GM21526 (cell line): ENCODE results near the gene KRTAP10-6.
"Not testable (repeated sequence)": the region's sequence is repeated elsewhere in the genome, so short reads cannot be mapped to it uniquely, and the experiment has no call there.

Source experiments
- ATAC-seq: cut with Tn5 transposase; IDR thresholded peaks from one replicate; pipeline ENCODE4 v1.9.1; 2021; ENCODE audit warnings: moderate library complexity; ENCODE audit not compliant: unreplicated experiment, low FRiP score

KRTAP10-6 gene

DNA sequence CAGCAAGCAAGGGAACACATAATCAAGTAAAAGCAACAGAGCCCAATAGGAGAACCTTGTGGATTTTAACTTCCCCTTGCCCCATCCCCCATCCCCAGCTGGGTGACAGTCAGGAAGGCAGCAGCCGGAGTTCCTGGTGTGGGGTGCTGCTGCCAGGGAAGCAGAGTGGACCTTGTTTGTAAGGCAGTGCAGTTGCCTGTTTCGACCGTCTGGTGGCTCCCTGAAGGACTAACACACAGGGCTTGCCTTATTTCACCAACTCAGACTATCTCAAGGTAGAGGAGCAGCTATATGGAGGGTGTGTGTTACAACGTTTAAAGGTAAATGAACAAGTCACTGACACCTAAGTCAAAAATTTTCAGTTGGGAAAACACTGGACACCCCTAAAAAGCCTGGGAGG, 26.2 kb upstream of the KRTAP10-6 start:
- ATAC-seq = no peak

DNA sequence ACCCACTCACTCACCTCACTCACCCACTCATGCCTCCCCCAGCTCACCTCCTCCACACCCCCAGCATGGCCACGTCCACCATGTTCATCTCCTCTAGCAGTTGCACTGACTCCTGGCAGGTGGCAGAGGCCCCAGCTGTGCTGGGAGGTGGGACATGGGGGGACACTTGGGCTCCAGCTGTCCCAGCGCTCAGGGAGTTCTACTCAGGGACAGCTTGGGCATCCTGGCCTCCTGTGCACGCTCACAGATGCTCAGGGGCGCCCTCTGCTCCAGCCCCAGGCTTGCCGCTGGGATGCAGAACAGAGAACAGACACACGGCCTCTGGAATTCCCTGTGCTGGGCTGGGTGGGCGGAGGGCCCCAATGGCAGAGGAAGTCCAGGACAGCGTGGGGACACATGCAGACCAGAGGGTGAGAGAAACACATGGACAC, 24.8 kb upstream of the KRTAP10-6 start:
- no peak for ATAC-seq

DNA sequence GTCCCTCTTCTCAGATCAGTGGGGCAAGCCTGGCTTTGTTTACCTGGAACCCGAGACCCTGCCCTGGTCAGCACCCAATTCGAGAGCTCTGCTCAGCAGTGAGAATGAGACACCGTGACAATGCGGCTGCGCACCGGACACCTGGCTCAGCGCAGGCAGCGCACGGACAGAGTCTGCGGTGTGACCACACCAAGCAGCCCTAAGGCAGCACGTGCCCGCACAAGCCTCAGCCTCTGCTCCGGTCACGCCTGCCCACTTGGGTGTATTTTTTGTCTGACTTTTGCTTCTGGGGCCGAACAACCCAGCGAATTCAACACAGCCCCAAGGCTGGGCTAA, 24.3 kb upstream of the KRTAP10-6 start:
- ATAC-seq = no peak

DNA sequence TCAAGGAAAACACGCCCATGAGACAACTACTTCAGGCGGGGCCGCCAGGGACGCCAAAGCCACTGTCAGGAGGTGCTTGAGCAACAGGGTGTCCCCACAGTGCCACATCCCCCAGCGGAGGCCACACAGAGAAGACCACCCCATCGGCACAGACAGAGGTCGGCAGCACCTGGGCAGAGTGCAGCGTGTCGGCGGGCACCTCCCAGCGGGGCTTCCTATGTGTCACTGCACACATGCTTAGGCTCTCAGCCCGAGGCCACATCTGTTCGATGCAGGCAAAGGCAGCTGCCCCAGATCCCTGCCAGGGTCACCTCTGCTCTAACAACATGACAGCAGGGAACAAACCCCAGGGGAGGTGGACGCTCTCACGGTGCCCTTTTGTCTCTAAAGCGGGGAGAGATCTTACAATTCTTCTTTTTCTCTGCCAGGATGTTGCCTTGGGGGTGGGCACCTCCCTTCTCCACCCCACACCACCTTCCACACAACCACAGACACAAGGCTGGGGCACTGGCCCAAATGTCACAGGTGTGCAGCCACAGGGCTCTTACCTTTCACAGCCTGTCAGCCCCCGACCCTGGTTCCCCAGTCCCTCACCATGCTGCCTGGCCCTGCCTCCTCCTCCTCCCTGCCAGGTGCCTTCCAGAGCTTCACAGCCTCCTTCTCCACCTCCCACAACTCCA, 23.7 kb upstream of the KRTAP10-6 start:
- ATAC-seq = no peak

DNA sequence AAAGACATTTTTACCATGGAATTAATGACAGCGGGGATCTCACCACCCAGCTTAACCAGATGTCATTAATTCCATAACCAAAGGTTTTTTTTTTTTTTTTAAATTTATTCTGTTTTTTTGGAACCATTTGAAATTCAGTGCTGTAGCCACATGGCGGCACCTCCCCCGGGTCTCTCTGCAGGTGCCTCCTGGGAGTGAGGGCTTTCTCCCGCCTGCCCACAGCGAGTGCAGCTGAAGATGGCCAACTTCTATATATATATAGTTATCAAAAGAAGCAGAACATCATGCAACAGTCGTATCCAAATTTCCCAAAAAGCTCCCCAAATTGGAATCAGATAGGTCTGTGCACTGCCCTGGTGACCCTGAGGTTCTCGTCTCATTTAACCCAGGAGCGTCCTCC, 23.2 kb upstream of the KRTAP10-6 start:
- no peak for ATAC-seq

DNA sequence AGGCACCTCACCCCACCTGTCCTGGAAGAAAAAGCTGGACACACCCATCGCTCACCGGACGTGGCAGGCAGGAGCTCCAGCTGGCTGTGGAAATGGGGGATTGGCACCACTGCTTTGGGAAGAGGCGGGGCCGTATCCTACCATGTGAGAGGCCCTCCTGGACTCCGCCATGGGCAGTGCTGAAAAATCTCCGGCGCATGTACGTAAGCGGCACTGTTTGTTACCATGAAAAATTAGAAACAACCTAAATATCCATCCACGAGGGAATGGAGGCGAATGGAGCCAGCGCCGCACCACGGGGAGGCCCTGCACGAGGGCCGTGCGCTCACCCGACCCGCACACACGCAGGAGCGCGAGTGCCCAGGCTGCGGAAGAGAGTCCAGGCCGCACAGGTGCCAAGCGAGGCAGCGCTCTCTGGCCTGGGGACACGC, 22.7 kb upstream of the KRTAP10-6 start:
- ATAC-seq = no peak

DNA sequence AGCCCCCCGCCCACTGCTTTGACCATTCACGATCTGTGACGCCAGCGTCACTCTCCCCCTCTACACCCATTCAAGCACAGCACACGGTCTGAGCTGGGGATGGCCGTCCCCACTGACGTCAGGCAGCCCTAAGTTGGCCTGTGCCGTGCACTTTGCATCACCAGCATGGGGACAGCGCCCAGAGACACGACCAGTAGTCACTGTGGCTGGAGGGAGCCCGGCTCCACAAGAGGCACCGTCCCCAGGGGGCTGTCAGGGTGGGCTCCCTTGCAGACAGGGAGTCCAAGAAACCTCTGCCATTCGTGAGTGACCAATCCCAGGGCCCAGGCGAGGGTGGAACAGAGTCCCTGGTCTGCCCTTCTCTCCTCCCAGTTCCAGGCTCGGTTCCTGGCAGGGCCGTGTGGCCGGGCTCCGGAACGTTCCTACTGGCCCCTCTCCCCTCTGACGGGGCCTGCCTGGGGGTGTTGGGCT, 21.9 kb upstream of the KRTAP10-6 start:
- no peak for ATAC-seq

DNA sequence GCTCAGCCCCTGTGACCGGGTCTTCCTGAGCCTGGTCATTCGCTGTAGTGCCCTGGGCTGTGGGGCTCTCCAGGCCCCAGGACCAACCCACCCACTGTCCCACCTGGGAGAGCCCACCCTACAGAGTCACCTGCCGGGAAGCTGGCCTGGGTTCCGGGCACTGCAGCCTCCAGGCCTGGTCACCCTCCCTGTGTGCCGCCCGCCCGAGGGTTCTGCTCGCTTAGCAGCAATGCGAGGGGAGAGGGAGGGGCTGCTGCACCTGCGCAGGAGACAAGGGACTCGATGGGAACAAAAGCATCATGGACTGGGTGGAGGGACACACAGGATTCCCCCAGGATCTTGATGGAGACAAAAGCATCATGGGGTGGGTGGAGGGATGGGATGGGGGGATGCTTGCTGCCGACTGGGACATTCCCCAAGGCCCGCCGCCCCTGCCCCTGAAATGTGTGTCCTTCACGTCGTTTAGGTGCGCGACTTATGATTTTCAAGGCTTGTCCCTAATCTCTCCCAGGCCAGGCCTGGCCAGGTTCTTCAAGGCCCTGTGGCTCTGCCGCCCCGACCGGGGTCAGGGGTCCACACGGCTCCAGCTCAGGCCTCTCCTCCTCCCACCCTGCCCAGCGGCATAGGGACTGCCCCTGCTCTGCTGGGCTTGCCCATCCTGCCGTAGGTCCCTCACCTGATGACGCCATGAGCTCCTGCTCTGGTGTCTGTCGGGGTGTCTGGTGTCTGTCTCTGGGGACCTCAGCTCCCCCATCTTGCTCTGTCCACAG, 21.3 kb upstream of the KRTAP10-6 start:
- ATAC-seq = no peak

DNA sequence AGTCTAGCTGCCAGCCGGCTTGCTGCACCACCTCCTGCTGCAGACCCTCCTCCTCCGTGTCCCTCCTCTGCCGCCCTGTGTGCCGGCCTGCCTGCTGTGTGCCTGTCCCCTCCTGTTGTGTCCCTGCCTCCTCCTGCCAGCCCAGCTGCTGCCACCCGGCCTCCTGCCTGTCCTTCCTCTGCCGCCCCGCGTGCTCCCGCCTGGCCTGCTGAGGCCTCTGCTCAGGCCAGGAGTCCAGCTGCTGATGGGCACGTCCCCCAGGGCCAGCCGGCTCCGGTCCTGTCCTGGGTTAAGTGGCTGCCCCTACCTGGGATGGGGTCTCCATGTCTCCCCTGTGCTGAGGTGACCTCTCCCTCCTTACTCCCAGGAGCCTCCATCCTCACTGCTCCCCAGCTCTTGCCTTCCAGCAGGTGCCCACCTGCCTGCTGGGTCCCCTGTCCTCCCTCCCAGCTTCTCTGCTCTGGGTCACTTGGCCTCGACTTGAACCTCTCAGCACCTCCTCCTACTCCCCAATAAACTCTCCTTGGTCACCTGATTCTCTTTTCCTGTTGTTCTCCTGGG, 20.4 kb upstream of the KRTAP10-6 start:
- ATAC-seq = no peak

DNA sequence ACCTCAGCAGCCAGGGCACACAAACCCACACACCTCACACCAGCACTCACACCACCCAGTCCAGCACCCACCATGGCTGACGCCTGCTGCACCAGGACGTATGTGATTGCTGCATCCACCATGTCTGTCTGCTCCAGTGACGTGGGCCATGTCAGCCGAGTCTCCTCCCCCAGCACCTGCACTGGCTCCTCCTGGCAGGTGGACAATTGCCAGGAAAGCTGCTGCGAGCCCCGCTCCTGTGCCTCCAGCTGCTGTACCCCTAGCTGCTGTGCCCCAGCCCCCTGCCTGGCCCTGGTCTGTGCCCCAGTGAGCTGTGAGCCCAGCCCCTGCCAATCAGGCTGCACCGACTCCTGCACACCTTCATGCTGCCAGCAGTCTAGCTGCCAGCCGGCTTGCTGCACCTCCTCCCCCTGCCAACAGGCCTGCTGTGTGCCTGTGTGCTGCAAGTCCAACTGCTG, 19.8 kb upstream of the KRTAP10-6 start, which contains the start of gene KRTAP10-8:
TSS of gene KRTAP10-8 (plus strand) at position 51 of the 458 bp plus-strand sequence. CDS start at position 73, 22 bp downstream.
- no peak for ATAC-seq

DNA sequence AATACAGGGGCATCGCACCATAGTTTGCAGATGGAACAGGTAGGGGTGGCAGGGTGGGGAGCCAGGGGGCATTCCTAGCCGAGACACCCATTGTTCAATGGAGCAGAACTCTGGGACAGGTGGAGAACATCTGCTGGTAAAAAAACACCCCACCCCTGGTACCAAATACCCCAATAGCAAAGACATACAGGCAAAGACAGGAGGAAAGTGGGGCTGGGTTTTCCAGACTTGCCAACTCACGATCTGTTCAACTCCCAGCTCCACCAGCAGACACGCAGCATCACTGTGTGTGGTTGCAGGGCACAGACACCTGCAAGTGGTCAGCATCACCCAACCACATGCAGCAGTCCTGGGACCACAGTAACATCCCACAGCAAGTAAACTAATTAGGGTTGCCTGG, 19.2 kb upstream of the KRTAP10-6 start:
- no peak for ATAC-seq

DNA sequence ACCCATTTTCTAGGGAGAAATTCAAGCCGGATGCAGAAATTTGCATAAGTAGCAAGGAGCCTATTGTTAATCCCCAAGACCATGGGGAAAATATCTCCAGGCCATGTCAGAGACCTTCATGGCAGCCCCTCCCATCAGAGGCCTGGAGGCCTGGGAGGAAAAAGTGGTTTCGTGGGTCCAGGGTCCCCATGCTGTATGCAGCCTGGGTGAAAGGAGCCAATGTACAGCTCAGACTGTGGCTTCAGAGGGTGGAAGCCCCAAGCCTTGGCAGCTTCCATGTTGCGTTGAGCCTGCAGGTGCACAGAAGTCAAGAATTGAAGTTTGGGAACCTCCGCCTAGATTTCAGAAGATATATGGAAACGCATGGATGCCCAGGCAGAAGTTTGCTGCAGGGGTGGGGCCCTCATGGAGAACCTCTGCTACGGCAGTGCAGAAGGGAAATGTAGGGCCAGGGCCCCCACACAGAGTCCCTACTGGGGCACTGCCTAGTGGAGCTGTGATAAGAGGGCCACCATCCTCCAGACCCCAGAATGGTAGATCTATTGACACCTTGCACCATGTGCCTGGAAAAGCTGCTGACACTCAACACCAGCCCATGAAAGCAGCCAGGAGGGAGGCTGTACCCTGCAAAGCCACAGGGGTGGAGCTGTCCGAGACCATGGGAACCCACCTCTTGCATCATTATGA, 18.0 kb upstream of the KRTAP10-6 start:
- not testable (repeated sequence) for ATAC-seq

DNA sequence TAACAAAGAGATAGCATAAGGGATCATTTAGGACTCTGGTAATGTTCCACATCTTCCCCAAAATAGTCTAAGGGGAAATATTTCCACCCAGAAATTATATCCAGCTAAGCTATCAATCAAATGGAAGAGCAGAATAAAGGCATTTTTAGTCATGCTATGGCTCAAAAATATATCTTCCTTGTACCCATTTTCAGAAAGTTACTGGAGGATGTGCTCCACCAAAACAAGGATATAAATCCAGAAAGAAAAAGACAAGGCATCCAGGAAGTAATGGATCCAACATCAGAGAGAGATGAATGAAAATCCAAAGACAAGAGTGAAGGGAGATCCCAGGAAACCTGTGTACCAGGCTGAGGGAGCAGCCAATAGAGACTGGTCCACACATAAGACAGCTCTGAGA, 16.9 kb upstream of the KRTAP10-6 start:
- no peak for ATAC-seq

DNA sequence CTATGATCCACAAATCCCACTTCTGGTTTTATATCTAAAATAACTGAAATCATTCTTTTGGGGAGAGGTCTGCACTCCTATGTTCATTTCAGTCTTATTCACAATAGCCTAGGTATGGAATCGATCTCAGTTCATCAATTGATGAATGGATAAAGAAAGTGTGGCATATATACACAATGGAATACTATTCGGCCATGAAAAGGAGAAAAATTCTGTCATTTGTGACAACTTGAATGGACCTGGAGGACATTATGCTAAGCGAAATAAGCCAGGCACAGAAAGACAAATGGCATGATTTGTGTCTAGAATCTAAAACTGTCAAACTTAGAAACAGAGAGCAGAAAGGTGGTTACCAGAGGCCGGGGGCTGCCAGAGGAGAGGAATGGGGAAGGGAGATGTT, 14.2 kb upstream of the KRTAP10-6 start:
- ATAC-seq = no peak

DNA sequence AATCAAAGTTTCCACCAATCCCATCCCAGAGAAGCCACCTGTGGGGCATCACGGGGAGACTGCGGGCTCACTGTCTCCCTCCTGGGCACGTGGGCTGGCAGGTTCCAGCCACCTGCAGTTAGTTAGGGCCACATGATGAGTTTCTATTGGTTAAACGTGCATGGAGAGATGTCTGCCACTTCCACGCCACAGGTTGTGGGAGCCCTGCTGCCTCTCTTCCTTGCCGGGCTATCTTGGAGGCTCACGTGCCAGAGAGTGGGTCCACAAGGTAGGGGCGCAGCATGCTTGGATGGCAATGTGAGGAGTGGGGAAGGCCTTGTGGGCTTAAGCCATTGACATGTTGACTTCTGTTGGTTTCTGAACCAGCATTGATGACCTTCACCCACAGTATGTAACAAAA, 11.6 kb upstream of the KRTAP10-6 start:
- no peak for ATAC-seq

DNA sequence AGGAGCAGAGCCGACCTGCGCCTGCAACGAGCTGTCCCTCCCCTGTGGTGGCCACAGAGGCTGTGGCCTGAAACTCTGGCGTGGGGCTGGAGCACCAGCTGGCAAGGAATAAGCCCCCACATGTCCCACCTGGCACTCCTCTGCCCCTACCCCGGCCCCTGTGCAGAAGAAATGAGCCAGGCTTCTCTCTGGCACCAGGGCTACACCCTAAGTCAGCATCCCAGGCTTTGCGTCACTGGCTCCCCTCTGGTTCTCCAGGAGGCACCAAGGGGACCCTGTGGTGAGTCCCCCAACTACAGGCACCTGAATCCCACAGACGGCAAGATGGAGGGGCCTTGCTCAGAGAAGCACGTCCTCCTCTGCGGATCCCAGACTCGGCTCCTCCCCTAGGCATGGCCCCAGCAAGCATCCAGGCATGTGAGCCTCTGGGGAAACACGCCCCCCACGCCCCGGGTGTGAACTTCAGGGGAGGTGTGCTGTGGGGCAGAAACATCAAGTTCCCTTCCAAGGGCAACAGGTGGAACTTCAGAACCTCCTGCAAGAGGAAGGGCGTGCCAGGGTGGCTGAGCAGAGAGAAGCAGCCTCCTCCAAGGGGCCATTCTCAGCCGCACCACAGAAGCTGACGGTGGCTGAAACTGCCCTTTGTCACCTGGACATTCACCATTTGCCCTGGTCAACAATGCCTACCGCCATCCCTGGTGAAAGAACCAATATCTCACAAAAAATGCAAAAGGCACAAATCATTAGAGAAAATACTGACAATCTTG, 11.0 kb upstream of the KRTAP10-6 start:
- no peak for ATAC-seq

DNA sequence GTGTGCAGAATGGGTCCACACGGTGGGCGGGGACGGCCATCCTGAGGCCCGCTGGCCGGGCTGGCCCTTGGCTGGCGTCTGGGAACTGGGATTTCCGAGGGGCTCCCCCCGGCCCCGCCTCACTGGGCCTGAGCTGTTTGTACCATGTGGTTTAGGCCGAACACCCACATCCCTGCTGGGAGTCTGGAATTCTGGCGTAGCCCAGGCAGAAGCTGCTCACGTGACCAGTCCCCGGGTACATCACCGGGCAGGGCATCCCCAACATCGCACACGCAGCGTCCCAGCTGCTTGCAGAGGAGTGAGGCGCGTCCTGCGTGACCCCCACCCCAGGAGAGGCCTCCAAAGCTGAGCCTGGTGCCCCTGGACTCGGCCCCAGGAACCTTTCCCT, 10.2 kb upstream of the KRTAP10-6 start:
- no peak for ATAC-seq

DNA sequence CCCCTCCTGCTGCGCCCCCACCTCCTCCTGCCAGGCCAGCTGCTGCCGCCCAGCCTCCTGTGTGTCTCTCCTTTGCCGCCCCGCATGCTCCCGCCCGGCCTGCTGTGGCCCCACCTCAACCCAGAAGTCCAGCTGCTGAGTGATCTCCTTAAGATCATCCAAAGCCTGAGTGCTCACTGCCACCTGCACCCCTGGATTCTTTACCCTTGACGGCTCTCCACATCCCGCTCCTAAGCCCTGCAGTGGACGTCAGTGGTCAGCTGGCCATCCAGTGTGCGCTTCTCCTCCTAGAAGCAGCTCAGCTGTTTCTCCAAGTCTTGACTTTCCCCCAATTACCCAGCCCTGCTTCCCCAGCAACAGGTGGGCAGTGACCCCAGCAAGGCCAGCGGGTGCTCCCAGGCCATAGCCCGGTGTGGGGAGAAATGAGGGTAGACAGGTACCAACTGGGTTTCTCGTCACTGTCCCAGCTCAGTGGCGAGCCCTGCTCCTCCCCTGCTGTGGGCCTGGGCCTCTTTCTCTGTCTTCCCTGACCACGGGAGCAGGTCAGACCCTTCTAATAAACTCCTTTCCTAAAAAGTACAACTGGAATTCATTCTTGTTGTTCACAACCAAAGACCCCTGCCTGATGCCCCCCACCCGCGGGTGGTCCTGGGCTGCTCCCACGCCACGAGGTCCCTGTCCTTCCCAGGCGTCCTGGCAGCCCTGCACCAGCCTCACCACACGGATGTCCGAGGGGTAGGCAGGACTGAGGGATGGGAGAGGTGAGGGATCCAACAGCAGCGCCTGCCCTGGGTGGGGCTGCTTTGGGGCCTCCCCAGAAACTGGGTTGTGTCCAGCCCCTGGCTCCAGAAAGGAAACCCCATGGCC, 9.5 kb upstream of the KRTAP10-6 start:
- no peak for ATAC-seq

DNA sequence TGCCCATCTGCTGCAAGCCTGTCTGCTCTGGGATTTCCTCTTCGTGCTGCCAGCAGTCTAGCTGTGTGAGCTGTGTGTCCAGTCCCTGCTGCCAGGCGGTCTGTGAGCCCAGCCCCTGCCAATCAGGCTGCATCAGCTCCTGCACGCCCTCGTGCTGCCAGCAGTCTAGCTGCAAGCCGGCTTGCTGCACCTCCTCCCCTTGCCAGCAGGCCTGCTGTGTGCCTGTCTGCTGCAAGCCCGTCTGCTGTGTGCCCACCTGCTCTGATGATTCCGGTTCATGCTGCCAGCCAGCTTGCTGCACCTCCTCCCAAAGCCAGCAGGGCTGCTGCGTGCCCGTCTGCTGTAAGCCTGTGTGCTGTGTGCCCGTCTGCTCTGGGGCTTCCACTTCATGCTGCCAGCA, 8.8 kb upstream of the KRTAP10-6 start:
- not testable (repeated sequence) for ATAC-seq
